HG03565 (cell line): ENCODE results near the gene SERGEF.

Experiments
- ATAC-seq: cut with Tn5 transposase; IDR thresholded peaks from one replicate; pipeline ENCODE4 v1.9.1; 2021; ENCODE audit warnings: mild to moderate bottlenecking, moderate library complexity; ENCODE audit not compliant: unreplicated experiment

The SERGEF gene

GRCh38 chr11:18012906-18013781 lies at the start of gene SERGEF:
SERGEF (minus strand) TSS chr11:18013047; CDS start chr11:18013010, 37 bp downstream.
- ATAC-seq, result peak; percentile 93

- no peak for ATAC-seq
Measured at GRCh38 chr11:18061351-18061750, 48.5 kb upstream of the SERGEF start.

GRCh38 chr11:18056561-18057181 lies 43.8 kb upstream of the SERGEF start:
- ATAC-seq, result no peak

GRCh38 chr11:18054511-18055103 lies 41.8 kb upstream of the SERGEF start:
- ATAC-seq, result no peak

- no peak for ATAC-seq
Measured at GRCh38 chr11:18050848-18051247, 38.0 kb upstream of the SERGEF start.

GRCh38 chr11:18046116-18046777 lies 33.4 kb upstream of the SERGEF start, which contains the start of gene TPH1:
TPH1 (minus strand) TSS chr11:18046269; CDS start chr11:18040762, 5,507 bp downstream.
- ATAC-seq, result no peak

GRCh38 chr11:18036456-18036855 lies 23.6 kb upstream of the SERGEF start:
- ATAC-seq, result no peak

GRCh38 chr11:18027475-18027874 lies 14.6 kb upstream of the SERGEF start:
- ATAC-seq, result no peak

GRCh38 chr11:18022419-18022818 lies 9.6 kb upstream of the SERGEF start:
- no peak for ATAC-seq

- ATAC-seq, result no peak
Measured at GRCh38 chr11:18019650-18020049, 6.8 kb upstream of the SERGEF start.

- ATAC-seq, result no peak
Measured at GRCh38 chr11:18016789-18017188, 3.9 kb upstream of the SERGEF start.

- no peak for ATAC-seq
Measured at GRCh38 chr11:18014876-18015275, 2.0 kb upstream of the SERGEF start.

- no peak for ATAC-seq
Measured at GRCh38 chr11:18013790-18014507, 1.1 kb upstream of the SERGEF start.

GRCh38 chr11:18012122-18012905 lies 533 bp downstream of the SERGEF start:
- ATAC-seq, result no peak

- ATAC-seq, result no peak
Measured at GRCh38 chr11:18011633-18012032, 1.2 kb downstream of the SERGEF start.

- no peak for ATAC-seq
Measured at GRCh38 chr11:18010977-18011586, 1.8 kb downstream of the SERGEF start.

- ATAC-seq, result no peak
Measured at GRCh38 chr11:18010121-18010670, 2.7 kb downstream of the SERGEF start.

GRCh38 chr11:18005376-18006129 lies 7.3 kb downstream of the SERGEF start:
- ATAC-seq, result no peak
